ENCODE measurements around the gene USP34.
"Not testable (repeated sequence)": the region's sequence is repeated elsewhere in the genome, so short reads cannot be mapped to it uniquely, and the experiment has no call there.

The USP34 gene

DNA sequence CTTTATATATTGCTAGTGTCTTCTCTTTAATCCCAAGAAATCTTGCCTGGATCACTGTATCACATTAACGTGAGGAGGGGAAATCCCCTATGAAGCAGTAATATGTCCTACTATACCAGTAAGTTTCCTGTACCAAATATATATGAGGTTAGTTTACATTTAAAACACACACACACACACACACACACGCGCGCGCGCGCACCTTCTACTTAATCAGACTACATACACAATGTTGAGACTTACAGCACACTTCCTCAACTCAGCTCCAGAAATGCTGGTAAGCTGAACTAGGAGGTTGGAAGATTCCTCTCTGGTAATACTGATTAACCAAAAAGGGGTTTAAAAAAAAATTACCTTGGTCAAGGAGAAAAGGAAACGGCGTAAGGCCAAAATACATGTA is 49.3 kb downstream of the USP34 start:
- no peak for DNase-seq

DNA sequence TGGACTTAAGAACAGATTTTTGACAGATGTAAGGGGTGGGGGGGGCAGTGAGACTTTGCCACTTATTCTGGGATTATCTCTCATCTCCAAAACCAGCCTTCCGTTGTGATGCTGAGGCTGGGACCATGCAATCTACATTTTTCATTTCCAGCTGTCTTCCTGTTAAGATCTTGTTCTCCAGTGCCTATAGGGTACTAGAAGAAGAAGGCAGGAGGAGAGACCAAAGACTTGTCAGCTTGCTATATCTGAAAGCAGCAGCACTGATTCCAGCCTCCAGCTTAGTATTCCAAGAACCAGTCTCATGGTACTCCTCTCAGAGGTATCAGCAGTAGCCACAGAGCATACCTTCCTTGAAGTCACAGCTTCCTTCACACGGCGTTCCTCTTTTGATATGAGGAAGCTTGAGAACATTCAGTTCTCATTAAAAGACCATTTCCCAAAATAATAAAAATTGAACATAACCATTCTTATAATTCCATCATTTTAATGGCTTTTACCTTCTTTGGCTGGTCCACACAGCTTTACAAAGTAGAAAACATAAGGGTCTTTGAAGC is 49.8 kb downstream of the USP34 start:
- no peak for DNase-seq

DNA sequence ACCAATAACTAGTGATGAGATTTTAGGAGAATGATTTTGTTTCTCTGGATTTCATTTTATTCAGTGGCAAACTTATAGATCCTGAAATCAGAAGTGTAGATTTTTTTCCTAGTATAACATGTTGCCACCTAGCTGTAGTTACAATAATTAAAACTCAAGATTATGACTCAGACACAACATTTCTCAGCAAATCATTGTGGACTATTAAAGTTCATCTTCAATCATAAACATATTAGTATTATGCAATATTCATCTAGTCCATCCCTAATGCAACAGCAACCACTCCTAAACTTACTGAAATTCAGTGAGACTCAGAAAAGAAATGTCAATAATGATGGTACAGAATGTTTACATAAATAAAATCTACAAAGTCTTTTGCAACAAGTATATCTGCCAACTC is 51.3 kb downstream of the USP34 start:
- no peak for DNase-seq

DNA sequence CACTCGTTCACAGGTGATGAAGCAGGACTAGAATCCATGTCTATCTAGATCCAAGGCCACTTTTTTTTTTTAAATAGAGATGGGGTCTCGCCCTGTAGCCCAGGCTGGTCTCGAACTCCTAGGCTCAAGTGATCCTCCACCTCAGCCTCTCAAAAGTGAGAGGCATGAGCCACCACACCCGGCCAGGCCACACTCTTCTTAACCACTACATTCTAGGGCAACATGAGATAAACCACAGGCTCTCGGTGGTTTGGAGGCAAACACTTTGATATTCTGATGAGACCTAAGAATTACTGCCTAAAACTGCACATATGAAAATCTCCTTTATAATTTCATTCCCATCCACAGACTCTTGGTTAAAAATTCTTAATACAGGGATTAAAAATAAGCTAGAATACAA is 51.8 kb downstream of the USP34 start:
- DNase-seq = no peak

DNA sequence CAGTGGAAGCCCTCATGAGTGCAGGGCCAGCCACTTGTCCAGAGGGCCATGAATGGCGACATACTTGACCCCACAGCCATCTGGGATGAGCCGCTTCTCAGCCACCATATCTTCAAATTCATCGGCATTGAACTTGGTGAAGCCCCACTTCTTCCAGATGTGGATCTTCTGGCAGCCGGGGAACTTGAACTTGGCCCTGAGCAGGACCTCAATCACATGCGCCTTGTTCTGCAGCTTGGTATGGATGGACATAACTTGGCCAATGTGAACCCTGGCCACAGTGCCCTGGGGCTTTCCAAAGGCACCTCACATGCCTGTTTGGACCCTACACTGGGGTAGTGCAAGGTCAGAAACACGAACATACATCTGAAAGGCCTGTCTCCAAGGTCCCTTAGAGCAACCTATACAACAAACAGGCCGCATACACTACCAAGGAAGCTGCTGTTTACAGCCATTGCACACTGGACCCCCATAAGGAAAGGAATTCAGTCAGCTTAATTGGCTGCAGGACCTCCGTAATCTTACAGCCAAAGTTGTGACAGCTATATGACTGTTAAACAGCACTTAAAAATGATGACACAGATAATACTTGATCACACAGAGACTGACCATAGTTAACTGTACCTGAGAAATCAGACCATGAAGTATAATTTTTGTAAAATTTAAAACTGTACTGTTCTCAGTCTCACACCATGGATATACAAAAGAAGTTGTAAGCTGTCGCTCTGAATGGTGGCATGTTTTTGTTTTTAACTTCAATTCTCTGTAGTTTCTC is 53.8 kb downstream of the USP34 start:
- DNase-seq = no peak

DNA sequence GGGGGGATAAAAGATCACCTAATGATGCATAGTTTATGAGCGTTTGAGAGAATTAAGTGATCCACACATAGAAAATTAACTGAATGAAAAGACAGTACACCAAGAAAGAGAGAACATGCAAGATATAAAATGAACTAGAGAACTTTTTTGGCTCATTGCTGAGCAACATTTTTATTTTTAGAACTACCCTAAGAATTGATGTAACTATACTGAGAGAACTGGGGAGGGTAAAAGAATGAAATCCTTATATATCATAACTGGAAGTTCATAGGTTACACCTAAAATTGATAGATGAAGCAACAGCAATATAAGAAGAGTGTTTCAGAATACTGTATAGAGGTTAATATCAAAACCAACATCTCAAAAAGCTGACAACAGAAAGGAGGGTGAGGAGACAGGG is 55.6 kb downstream of the USP34 start:
- DNase-seq = no peak

DNA sequence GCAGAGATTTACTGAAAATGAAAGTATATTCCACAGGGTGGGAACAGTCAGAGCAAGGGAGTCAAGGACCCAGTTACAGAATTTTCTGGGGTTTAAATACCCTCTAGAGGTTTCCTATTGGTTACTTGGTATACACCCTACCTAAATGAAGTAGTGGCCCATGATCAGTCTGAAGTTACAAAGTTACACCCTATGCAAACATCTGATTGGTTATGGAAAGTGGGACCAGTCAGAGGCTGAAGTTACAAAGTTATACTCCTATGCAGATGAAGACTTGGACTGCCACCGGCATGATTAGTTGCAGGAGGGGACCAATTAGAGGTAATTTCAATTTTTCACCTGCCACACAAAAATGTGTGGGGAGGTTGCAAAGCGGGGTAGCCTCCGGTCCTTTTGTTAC is 56.2 kb downstream of the USP34 start:
- no peak for DNase-seq

DNA sequence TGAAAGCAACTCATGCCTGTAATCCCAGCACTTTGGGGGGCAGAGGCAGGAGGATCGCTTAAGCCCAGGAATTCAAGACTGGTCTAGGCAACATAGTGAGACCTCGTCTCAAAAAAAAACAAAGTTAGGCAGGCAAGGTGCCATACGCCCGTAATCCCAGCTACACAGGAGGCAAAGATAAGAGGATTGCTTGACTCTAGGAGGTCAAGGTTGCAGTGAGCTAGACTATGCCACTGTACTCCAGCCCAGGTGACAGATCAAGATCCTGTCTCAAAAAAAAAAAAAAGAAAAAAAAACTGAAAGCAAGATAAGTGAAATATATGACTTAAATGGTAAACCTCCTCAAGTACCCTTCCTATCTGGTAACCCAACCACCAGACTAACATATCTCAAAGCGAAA is 59.8 kb downstream of the USP34 start:
- DNase-seq = no peak

DNA sequence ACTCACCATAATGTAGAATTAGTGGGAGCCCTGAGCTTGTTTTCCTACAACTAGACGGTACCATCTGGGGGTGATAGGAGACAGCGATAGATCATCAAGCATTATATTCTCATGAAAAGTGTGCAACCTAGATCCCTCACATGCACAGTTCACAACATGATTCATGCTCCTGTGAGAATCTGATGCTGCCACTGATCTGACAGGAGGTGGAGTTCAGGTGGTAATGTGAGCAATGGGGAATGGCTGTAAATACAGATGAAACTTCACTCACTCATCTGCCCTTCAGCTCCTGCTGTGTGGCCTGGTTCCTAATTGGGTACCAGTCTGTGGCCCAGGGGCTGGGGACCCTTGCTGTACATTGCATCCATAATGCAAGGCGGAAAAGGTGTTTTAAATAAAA is 60.7 kb downstream of the USP34 start:
- DNase-seq = no peak

DNA sequence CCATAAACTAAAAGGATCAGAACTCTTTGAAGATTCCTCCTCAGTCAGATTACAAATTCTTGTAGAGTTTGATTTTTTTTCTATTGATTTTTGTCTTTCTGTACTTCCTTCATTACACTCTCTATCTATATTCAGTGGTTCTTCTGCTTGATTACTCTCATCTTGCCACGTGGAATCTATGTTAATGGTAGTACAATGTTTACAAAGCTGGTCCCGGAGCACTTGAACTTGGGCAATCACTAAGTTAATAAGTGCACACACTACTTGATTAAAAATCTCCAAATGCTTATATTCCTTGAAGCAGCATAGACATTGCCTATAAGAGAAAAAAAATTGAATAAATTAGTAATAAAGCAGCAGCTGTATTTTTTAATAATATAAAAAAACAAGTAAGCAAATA is 65.1 kb downstream of the USP34 start:
- no peak for DNase-seq

DNA sequence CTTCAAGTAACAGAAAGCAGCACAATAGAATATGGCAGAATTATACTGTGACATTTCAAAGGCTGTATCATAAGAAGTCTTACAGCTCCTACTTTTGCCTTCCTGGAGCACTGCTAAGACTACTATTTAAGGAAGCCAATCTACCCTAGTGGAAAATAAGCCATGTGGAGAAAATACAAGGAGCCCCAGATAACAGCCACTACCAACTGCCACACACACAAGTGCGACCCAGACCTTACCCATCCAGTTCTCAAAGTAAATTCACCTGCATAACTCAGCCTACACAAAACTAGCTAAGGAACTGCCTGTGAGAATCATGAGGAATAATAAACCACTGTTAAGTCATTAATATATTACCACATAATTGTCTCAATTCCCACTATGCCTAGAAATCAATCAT is 66.4 kb downstream of the USP34 start:
- DNase-seq = no peak

DNA sequence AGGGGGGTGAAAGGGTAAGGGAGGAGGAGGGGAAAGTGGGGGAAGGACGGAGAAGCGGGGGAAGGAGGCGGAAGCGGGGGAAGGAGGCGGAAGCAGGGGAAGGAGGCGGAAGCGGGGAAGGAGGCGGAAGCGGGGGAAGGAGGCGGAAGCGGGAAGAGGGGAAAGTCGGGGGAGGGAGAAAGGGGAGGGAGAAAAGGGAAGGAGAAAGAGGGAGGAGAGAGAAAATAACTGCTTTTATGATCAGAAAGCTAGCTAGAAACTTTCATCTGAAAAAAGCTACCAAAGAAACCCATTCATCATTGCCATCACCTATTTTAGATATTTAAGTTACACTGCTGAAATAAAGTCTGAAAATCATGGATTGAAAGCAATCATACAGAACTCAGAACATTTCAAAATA is 72.5 kb downstream of the USP34 start:
- DNase-seq = no peak

DNA sequence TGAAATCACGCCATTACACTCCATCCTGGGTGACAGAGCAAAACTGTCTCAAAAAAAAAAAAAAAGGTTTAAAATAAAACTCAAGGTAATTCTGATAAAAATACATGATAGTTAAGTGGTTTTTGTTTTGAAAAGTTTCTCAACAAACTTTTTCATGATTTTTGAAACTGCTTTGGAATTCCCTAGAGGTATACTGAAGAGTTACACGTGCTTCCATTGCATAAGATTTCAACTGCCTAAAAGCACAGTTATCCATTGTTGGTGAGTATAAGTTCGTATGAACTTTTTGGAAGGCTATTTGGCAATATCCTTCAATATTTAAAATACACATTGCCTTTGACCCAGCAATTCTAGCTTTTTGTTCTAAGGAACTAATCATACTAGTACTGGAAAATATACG is 74.9 kb downstream of the USP34 start:
- DNase-seq = no peak

DNA sequence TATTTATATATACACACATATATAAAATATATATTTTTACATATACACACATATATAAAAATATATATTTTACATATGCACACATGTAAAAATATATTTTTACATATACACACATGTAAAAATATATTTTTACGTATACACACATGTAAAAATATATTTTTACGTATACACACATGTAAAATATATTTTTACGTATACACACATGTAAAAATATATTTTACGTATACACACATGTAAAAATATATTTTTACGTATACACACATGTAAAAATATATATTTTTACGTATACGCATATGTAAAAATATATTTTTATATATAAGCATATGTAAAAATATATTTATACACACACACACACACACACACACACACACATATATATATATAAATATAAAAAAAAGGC is 83.3 kb downstream of the USP34 start:
- not testable (repeated sequence) for DNase-seq

DNA sequence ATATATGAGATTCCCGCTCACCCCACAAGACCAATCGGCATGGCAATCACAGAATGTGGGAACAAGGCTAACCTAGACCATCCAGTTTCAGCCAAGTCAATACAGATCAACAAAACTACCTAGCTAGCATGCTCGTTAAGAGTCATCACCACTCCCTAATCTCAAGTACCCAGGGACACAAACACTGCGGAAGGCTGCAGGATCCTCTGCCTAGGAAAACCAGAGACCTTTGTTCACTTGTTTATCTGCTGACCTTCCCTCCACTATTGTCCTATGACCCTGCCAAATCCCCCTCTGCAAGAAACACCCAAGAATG is 90.0 kb downstream of the USP34 start:
- not testable (repeated sequence) for DNase-seq

DNA sequence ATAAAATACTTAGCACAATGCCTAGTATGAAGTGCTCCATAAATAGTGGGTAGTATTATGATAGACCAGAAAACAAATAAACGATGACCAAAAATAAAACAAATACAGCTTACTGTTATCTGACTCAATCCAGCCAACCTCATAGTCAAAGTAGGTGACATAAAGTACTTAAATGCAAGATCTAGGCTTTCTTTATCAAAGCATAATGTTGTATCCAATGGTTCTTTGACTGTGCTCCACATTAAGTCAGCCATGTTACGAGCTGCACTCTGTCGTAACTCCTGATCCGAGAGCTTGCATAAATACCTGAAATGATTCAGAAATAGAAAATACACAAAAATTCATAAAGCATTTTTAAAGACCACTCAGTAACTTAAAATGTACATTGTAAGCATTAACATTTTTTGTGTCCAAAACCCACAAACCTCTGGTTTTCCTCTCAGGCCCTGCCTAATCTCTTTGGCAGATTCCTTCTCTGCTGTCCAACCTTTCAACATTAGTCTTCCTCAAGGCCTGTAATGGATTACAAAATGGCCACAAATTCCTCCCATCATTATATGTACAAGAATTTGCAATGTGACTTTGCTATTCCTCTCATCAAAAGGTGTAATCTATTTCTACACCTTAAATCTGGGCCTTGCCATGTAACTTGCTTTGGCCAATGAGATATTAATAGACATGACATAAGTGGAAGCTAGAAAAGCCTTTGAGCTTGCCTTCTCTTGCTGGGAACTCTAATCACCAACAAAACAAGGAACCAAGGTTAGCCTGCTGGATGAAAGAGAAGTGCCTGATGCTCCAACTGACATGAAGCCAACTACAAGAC is 90.6 kb downstream of the USP34 start:
- DNase-seq = no peak

DNA sequence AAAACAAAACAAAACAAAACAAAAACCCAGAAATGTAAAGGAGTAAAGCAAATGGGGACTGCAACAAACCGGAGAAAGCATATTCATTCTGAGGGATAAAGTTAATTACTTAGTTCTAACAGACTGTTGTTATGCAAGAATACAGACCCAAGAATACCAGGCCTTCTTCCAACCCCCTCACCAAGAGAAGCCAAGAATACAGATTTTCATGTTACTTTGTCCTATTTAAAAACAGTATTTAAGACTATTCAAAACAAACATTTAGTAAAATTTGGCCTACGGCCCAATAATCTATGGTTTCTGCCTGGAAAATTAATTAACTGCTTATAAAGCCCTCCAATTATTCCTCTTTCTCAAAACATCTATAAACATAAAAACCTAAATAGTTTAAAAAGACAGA is 91.4 kb downstream of the USP34 start:
- no peak for DNase-seq

DNA sequence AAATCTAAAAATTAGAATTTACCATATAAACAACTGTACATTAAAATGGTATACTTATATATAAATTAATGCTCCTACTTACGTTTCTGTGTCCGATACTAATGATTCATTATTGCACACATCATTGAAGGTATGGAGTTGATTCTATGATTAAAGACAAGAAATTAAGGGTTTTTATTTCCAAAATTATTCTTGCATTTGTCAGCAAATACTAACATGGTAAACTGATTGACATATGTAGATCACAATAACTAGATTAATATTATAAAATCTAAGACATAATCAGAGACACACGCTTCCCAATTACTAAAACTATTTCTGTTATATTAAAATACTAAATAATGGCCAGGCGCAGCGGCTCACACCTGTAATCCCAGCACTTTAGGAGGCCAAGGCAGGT is 92.6 kb downstream of the USP34 start:
- no peak for DNase-seq

DNA sequence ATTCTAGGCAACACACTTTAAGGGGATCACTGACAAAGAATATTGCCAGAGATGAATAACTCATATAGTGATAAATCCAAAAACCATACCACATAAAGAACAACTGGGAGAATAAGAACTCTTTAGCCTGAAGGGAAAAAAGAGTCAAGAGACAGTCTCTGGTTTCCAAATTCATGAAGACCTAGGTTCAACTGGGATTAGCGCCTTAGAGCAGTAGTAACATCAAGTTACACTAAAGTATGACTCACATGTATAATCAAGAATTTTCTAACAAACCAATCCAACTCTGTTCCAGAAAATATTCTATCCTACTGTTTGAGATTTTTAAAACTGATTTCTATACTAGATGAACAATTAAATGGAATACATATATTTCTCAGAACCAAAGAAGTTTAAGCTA is 93.8 kb downstream of the USP34 start:
- DNase-seq = no peak

DNA sequence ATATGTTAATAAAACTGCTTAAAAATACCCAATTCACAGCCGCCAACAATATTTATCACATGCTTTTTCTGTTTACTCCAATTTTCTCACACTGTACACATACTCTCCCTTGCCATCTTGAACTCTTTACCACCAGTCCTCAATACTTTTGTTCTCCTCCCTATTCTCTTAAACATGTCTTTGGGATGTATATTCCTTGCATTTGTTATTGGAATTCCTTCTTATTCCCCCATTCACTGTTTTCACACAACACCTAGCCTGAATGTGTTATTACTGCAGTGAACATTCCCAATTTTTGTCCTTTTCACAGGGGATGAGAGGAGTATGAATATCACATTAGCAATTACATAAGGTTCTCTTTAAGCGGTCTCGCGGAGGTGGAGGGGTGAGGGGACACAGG is 94.7 kb downstream of the USP34 start:
- no peak for DNase-seq

DNA sequence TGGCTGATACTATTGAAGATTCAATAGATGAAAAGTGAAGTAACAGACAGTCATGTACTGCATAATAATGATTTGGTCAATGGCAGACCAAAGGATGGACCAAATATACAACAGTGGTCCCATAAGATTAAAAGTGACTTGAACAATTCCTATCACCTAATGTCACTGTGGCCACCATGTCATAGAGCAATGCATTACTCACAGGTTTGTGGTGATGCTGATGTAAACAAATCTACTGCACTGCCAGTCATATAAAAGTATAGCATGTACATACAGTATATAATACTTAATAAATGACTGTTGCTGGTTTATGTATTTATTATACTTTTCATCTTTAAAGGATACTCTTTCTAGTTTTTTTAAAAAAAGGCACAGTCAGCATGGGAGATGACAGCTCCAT is 99.9 kb downstream of the USP34 start:
- peak; percentile 20 for DNase-seq

DNA sequence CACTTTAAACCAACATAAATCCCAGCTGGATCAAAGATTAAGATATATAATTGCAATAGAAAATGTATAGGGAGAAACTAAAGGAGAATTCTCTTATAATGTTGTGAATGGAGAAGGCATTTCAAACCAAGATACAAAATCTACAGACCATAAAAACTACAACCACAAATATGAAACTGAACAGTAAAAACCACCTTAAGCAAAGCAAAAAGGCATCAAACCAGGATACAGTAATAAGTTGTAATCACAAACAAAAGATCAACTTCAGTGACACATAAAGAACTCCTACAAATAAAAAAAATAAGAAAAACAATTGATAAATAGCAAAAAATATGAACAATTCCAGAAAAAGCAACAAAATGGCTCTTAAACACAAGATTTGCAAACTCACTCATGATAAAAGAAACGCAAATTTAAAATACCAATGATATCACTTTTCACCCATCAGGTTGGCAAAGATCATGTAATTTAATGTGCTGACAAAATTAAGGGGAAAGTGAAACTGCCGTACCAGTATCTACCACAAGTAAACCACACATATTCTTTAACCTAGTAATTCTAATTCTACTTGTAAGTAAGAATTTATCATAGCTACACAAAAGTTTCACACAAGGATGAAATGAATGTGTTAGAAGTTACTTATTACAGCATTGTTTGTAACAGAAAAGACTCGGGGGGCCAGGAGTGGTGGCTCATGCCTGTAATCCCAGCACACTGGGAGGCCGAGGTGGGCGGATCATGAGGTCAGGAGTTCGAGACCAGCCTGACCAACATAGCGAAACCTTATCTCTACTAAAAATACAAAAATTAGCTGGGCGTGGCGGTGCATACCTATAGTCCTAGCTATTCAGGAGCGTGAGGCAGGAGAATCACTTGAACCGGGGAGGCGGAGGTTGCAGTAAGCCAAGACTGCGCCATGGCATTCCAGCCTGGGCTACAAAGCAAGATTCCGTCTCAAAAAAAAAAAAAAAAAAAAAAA is 101.9 kb downstream of the USP34 start:
- DNase-seq = no peak

DNA sequence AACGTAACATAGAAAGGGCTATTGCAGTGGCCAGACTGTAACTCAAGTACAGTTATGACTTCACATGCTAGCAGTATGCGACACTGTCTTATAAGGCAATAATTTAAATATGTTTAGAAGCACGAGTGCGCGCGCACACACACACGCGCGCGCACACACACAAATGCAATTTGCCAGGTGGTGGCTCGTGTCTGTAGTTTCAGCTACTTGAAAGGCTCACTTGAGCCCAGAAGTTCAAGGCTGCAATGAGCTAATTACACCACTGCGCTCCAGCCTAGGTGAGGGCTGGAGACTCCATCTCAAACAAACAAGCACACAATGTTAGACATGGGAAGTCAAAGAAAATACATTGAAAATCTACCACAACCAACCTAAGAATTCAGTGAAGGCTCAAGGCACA is 103.7 kb downstream of the USP34 start:
- DNase-seq = no peak

Measured in EL (cell line).